ENCODE results near the gene CHPT1.

Gene CHPT1

DNA sequence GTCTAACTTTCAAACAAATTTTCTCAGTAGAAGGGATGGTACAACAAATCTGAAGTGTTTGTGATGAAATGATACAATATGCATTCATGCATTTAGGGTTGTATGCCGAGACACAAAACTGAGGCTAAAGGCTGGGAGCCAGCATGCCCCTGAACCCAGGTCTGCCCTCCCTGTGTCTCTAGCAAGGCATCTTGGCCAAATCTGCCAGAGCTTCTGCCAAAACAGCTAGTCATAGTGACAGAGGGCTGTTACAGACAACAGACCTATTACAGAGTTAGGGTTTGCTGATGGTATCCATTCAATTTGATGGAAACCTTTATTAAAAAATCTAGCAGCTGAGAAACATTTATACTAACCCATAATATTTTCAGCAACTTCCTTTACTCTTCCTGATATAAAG is 11.3 kb upstream of the CHPT1 start:
- no peak for DNase-seq

DNA sequence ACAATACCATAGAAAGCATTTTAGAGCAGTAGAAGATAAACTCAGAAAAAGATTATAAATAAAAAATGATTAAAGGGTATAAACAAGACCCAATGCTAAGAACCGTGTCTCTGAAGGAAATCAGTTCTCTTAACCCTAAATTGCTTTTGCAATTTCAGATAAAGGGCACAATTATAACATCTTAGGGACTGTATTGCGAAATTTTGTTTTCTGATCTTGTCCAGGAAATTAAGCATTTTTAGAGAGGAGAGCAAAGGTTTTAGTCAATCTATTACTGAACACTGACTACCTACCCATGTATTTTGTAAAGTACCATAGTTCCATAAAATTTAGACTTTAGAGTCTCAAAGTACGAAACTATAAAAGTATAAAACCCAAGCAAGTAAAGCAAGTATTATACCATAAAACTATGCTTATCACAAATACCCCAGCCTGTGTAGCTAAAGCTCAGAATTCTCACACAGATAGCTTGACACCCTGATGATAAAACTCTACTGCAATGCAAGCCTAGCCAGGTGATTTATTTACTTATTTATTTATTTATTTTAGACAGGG is 6.8 kb upstream of the CHPT1 start:
- DNase-seq: no peak

- no peak for DNase-seq
Measured at GRCh38 chr12:101691503-101692096, 5.8 kb upstream of the CHPT1 start.

DNA sequence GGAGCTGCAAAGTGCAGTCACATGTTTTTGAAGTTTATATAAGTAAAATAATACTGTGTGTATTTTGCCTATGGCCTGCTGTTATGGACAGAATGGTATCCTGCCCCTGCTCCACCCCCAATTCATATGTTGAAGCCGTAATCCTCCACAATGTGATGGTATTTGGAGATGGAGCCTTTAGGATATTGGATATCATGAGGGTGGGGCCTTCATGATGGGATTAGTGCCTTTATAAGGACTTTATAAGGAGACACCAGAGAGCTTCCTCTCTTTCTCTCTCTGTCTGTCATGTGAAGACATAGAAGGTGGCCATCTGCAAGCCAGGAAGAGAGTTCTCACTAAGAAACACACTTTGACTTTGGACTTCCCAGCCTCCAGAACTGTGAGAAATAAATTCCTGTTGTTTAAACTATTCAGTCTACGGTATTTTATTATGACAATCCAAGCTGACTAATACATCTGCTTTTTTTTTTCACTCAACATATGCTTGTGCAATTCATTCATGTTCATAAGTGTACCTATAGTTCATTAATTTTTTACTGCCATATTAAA is 3.1 kb upstream of the CHPT1 start:
- no peak for DNase-seq

DNA sequence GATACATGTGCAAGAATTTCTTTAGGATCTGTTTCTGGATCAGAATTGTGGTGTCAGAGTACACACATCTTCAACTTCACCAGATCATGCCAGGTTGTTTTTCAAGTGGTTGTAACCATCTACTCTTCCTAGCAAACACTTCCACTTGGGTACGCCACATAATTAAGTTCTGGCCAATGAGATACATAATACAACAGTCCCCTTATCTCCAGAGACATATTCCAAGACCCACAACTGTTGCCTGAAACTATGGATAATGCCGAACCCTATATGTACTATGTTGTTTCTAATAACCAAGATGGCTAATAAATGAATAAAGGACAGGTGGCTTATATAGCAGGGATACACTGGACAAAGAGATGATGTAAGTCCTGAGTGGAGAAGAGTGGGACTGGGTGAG is 2.5 kb upstream of the CHPT1 start:
- no peak for DNase-seq

- no peak for DNase-seq
Measured at GRCh38 chr12:101695706-101696105, 1.7 kb upstream of the CHPT1 start.

DNA sequence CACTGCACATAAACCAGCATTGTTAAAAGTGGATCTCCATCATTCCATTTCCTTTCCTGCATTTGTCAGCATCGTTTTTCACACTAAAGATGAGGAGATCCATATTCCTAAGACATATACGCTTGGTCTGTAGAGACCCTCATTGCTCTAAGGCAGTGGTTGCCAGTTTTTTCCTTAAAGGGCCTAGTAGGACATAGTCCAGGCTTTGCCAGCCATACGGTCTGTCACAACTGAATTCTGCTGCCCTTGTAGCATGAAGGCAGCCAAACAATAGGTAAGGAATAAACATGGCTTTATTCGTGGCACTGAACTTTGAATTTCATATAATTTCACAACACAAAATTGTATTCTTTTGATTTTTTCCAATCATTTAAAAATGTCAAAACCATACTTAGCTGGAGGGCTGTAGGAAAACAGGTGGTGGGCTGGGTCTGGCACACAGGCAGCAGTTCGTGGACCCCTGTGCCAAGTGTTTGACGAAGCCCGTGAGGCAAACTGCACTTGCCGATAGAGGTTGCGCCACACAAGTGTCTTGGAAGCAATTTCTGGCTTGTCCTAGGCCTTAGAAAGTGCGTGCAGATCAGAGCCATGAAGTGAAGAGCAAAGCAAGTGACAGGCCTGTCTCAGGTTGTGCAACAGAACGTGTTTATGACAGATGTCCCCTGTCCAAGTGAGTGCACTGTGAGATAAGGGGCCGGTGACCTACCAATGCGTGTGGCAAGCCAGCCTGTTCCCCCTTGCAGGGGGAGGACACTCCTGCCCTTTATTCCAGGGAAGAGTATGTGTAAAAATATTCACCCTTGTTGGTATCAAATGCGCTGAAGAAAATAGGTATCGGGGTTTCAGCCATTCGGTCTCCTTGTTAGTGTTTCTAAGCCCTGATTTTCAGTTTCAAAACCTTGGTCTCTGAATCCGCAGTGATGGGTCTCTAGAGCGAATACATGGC is 916 bp upstream of the CHPT1 start:
- DNase-seq: peak in 1 of 5 experiments; percentile 21

DNA sequence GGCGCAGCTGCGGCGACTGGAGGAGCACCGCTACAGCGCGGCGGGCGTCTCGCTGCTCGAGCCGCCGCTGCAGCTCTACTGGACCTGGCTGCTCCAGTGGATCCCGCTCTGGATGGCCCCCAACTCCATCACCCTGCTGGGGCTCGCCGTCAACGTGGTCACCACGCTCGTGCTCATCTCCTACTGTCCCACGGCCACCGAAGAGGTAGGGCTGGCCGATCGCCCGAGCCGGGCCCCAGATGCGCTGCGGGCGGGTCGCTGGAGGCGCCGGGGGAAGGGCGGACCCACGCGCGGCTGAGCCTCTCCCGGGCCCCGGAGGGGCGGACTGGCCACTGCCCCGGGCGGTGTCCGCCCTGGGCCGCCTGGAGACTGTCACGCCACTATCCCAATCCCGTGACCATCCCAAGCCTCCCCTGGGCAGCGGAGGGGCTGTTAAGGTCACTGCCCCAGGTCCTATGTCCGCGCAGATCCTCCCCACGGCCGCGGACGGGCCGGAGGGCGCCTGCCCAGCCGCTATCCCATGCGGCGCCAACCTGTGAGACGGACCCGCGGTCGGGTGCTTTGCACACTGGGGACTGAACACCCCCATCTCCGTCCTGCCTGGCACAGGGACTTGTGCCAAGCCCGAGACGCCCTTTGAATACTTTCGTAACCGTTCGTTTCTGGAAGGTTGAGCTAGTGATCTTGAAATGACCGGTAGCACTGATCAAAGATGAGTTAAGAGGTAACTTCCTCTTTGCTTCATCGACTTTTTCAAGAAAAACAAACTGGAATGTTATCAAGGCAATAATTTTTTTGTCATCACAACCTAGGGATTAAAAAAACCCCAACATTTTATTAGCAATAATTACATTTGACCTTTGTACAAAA is 725 bp downstream of the CHPT1 start:
- peak in 1 of 5 experiments; percentile 40 for DNase-seq

DNA sequence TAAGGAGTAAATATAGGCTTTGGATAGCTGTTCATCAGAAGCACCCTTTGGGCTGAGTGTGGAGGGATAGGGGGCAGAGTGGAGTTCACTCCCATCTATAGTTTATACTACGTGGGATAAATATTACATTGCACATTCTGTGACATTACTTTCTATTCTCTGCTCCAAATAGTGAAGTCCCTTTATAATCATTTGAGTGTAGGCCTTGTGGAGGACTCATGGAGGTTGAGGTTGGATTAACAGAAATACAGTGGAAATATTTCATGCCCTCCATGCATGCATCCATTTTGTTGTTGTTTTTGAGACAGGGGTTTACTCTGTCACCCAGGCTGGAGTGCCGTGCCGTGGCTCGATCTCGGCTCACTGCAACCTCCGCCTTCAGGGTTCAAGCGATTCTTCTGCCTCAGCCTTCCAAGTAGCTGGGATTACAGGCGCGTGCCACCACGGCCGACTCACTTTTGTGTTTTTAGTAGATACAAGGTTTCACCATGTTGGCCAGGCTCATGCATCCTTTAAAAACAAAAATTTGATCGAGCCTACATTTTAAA is 1.4 kb downstream of the CHPT1 start:
- no peak for DNase-seq

- DNase-seq: no peak
Measured at GRCh38 chr12:101700299-101700820, 2.9 kb downstream of the CHPT1 start.

DNA sequence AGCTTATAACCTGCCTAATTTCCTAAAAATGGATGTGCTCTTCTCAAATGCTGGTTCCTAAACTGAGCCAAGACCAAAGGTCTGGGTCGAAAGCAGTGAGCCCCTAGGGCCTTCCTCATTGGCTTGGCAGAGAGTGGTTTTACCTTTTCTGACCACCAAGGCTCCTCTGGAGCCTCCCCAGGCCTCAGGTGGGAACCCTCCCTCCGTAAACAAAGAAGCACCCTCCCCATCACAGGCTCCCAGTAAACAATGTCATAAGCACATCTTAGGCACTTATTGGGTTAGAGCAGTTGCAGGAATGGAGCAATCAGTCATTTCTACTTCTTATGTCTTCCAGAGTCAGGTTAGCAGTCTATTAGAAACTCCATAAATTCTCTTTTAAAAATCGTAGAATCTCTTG is 6.0 kb downstream of the CHPT1 start:
- no peak for DNase-seq

DNA sequence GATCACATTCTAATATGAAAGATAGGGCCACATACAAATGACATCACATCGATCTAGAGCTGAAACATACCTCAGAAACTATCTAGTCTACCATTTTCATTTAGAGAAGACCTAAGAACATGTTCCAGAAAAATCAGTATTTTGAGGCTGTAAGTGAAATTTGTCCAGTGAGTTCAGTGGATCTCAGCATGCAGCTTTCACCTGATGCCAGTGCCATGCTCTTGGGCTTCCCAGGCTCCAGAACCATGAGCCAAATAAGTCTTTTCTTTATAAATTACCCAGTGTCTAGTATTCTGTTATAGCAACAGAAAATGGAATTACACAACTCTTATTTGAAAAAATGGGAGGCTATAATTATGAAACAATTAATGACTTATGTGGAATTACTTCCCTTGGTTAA is 9.0 kb downstream of the CHPT1 start:
- no peak for DNase-seq

DNA sequence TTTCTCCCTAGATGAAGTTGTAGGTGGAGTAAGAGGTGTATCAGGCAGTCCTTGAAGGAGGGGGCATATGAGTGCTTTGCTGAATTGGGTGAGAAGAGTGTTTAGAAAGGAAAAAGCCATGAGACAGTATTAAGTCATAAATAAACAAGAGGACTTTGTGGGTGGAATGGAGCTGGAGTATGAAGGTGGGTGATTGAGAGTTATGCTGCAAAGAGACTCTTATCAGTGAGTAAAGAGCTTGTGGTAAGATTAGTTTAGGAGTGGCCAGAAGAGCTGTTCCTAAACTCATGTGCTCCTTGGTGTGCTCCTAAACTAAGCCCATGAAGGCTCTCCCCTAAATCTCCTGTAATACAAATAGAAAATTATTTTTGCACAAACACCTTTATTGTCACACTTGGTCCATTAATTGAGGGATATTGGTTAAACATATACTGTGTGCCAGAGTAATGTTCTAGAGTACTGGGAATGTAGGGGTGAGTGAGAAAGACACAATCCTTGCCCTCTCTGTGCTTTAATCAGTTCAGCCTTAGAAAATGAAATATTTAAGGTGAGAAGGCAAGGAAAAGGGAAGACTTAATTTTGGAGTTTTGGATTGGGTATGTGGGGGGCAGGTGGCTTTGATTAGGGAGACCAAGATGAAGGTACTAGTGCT is 9.8 kb downstream of the CHPT1 start:
- DNase-seq: no peak

GRCh38 chr12:101710288-101710687 is 12.8 kb downstream of the CHPT1 start:
- DNase-seq: no peak

DNA sequence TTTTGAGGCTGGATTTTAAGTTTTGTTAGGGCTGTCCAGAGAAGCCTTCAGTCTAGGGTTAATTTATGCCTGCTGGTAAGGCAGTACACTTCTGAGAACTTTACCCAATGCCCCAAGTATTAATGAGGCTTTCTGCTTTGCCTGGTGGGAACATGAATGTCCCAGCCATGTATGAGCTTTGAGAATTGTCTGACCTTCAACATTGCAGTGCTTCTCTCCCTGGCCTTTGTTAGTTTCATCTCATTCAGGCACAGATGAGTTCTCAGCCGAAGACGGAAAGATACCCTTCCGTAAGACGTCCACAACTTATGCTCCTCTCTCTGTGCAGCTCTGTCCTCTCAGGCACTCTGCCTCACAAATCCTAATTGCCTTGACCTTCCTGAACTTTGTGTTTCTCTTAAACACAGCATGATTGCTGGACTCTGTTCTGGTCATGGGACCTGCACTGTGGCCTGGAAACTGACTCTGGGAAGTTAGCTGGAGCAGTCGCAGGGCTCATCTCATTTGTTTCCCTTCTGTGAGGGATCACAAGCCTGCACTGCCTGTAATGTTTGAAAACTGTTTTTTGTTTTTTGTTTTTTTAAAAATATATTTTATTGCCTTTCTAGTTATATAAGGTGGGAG is 15.7 kb downstream of the CHPT1 start:
- no peak for DNase-seq

- no peak for DNase-seq
Measured at GRCh38 chr12:101713930-101714329, 16.5 kb downstream of the CHPT1 start.

- DNase-seq: no peak
Measured at GRCh38 chr12:101714877-101715444, 17.5 kb downstream of the CHPT1 start.

- DNase-seq: no peak
Measured at GRCh38 chr12:101719566-101719965, 22.1 kb downstream of the CHPT1 start.

DNA sequence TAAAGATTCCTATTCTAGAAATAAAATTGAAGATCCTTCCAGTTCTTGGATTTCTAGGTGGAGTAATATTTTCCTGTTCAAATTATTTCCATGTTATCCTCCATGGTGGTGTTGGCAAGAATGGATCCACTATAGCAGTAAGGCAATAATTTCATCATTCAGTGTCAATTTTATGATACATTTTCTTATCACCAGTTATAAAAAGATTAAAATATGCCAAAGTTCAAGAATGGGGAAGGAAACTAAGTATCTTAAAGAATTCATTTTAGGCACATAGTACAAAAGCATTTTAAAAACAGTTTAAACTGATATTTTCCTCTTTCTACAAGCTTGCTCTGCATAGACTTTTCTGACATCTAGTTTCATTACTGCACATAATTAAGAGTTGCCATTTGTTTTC is 22.7 kb downstream of the CHPT1 start:
- no peak for DNase-seq

DNA sequence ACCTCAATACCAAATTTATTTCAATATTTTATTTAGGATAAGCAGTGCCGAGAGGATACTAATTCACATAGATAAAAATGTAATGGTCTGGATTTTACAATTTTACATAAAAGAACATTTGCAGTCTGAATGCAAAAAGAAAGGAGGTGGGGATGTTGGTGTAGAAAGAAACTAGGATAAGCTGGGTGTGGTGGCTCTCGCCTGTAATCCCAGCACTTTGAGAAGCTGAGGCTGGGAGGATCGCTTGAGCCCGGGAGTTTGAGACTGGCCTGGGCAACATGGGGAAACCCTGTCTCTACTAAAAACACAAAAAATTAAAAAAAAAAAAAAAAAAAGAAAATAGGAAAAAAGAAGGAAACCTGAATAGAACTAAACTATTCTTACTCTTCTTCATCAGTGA is 25.0 kb downstream of the CHPT1 start:
- no peak for DNase-seq

DNA sequence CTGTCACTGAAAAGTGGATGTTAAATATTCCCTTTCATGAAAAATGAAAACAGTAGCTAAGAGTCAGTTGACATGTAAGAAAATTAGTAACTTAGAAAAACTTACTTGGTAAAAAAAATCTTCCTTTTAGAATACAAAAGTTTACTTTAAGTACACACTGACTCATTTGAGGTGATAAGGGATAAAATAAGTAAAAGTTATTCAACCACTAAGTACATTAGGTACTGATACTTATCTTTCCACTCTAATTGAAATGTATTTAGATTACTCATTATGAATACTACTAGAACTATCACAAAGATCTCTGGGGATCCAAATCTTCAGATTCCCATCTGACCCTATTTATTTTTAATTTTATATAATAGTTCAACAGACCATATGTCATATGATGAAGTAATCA is 29.7 kb downstream of the CHPT1 start:
- DNase-seq: peak in 1 of 5 experiments; percentile 3
